NOMO-1 (cell line): ENCODE results near the gene EGR2.
"Not testable (repeated sequence)": the region's sequence is repeated elsewhere in the genome, so short reads cannot be mapped to it uniquely, and the experiment has no call there.

Experiments
- DNase-seq, 2 experiments: peaks; one replicate each; lab custom pipeline; 2025; ENCODE audit not compliant: unreplicated experiment in 2 of 2; lab: John Stamatoyannopoulos, UW

Gene EGR2

GRCh38 chr10:62801871-62802270 is 14.3 kb downstream of the EGR2 start:
- no peak for DNase-seq

- DNase-seq = no peak
Observed at GRCh38 chr10:62796896-62797295, 19.3 kb downstream of the EGR2 start.

DNA sequence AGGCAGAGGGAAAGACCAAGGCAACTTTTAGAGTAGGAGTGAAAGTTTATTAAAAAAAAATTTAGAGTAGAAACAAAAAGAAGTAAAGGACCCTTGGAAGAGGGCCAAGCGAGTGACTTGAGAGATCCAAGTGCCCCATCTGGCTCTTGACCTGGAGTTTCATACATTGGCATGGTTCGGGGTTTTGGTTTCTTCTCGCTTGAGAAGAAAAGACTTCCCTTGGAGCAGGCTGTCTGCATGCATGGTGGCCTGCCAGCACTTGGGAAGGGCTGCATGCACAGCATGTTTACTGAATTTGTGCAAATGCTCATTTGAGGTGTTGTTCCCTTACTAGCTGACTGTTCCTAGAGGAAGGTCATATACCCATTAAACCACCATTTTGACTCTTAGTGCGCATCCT is 20.4 kb downstream of the EGR2 start:
- no peak for DNase-seq

GRCh38 chr10:62795100-62795499 is 21.1 kb downstream of the EGR2 start:
- no peak for DNase-seq

DNA sequence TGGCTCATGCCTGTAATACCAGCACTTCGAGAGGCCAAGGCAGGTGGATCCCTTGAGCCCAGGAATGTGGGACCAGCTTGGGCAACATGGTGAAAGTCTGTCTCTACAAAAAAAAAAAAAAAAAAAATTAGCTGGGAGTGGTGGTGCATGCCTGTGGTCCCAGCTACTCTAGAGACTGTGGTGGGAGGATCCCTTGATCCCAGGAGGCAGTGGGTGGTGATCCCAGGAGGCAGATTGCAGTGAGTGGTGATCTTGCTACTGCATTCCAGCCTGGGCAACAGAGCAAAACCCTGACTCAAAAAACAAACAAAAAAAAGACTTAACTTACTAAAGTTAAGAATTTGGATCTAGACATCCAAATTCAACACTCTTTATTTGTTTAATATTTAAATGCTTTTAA is 21.9 kb downstream of the EGR2 start:
- no peak for DNase-seq

DNA sequence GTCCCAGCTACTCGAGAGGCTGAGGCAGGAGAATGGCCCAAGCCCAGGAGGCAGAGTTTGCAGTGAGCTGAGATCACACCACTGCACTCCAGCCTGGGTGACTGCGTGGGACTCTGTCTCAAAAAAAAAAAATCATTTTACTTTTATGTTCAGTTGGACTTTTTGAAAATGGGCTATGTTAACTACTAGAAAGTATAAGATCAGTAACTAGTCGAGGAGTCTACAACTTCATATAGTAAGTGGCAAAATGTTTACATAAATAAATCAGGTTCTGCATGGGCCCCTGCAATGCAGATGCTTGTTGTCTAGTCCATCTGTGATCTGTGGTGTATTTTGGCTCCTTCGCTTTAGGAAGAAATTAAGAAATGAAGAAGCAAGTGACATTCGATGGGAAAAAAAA is 23.9 kb downstream of the EGR2 start:
- no peak for DNase-seq

- no peak for DNase-seq
Observed at GRCh38 chr10:62790571-62790970, 25.6 kb downstream of the EGR2 start.

- DNase-seq = no peak
Observed at GRCh38 chr10:62790019-62790555, 26.1 kb downstream of the EGR2 start.

DNA sequence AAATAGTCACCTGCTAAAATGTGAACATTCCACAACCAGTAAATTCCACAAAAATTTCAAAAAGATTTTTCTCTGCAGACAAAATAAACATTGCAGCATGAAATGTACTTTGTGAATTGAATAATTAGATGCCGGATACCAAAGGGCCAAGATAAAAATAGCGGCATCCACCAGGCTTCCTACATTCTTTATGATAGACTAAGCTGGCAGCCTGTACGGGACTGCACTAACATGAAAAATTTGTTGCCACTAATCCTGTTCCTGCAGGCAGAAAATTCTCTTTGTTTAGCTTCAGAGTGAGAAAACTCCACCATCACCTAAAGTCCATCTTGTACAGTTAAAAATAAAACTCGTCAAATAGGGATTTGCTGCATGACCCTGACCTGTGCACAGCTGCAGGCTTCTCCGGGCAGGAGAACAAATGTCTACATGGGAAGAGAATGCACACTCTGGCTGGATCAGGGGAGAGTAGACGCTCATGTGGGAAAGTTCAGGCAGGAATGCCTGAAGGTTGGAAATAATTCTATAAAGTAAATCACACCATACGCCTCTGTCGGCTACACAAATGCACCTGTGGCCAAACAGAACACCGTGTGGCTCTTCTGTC is 27.2 kb downstream of the EGR2 start:
- no peak for DNase-seq

GRCh38 chr10:62788285-62788684 is 27.9 kb downstream of the EGR2 start:
- DNase-seq = not testable (repeated sequence)

- DNase-seq = not testable (repeated sequence)
Observed at GRCh38 chr10:62784537-62784936, 31.6 kb downstream of the EGR2 start.

DNA sequence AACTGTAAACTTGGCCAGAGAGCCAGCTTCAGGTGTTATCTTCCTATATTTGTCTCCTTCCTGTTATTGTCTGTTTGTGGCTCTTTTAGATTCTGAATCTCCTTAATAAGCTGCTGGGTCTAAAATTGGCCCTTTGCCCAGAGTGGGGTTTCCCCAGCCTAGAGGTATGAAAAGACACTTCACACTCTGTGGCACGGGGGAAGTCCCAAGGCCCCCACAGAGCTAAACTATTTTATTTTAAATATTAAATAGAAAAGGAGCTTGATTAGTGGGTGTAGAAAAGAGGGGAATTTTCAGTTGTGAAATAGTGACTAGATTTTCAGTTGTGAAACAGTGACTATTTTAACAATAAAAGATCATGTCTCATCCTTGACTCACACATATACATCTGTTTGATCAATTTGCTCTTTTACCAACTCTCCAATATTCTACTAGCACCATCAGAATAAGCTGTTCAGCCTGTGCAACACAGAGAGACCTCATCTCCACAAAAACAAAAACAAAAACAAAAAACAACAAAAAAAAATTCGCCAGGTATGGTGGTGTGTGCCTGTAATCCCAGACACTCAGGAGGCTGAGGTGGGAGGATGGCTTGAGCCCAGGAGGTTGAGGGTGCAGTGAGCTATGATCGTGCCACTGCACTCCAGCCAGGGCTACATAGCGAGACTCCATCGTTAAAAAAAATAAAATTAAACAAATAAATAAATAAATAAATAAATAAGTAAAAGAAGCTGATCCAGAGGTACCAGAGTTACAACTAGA is 36.5 kb downstream of the EGR2 start:
- no peak for DNase-seq

GRCh38 chr10:62778125-62778524 is 38.0 kb downstream of the EGR2 start:
- no peak for DNase-seq

GRCh38 chr10:62772186-62772974 is 43.8 kb downstream of the EGR2 start:
- no peak for DNase-seq

DNA sequence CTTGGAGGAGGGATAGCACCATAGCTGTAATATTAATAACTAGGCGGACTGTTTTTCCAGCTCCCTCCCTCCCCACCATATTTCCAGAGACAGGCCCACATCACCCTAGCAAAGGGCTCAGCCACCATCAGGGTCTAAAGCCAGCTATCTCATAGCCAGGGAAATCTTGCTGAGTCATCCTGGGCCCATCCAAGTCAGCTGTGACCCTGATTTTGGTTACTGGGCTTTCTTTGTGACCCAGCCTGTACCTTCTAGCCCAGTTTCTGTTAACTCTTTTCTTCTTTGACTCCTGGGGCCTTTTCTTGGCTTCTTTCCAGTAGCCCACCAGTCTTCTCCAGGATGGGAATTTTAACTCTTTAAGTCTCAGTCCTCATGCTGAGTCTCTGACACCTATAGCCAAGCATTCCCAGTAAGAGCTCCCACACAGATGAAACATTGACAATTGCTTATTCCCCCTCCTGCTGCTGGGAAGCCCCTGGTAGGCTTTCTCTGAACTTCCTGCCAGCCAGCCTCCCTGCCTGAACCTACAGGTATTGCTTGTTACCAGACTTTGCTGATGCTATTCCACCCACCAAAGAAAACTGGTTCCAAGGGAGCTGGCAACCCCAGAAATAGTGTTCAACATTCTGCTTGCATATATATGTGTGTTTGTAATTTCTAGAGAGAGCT is 46.5 kb downstream of the EGR2 start:
- DNase-seq = no peak

DNA sequence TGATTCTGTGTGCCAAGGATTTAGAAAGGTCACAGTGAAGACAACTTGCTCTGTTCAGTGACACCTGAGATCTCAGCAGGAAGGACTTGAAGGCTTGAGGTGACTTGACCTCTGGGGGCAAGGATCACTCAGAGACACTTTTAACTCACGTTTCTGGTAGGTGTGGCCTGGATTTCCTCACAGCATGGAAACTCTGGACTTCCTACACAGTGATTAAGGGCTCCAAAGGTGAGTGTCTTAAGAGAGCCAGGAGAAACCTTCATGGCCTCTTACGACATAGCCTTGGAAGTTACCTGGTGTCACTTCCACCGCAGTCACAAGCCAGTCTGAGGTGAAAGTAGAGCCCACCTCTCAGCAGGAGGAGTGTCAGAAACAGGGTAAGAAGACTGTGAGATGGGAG is 49.8 kb downstream of the EGR2 start:
- no peak for DNase-seq

DNA sequence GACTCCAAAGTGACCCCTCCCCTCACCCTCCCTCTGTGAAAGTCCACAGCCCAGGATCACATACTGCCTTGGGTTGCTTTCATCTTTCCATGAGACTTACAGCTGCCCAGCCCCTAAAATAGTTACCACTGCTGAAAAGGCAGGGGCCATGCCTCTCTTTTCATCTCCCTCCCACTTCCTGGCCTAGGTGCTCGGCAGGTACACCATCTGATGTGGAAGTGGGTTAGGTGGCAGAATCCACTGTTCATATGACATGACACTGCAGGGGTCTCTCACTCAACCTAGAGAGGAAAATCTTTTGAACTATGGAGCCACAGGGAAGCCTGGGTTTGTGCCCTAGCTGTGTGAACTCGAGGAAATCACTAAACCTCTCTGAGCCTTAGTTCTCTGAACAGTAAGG is 50.4 kb downstream of the EGR2 start:
- no peak for DNase-seq

GRCh38 chr10:62764011-62764410 is 52.2 kb downstream of the EGR2 start:
- DNase-seq = peak in 1 of 2 experiments; percentile 54

DNA sequence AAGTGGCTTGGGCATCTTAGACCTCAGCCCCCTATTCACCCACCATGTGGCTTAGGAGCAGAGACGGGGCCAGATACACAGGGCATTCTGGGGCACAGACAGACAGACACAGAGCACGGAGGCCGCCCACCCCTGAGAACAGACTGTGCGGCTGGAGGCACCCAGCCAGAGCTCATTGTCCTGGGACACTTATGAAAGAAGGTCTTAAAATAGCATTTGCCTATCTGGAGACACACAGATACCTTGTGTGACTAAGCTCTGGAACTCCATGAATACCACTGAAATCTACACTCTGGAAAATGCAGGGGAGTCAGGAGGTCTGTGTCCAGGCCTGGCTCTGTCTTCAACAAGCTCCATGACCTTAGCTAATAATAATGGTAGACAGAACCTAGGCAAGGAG is 53.0 kb downstream of the EGR2 start:
- DNase-seq = no peak
